NCI-H2227 treated with DMSO at 0.1 percent for 48 hours (cell line): ENCODE data around the gene KCNT2.
"Not testable (repeated sequence)": the region's sequence is repeated elsewhere in the genome, so short reads cannot be mapped to it uniquely, and the experiment has no call there.

Experiments
- DNase-seq: peaks from one replicate; lab custom pipeline; 2025; lab: John Stamatoyannopoulos, UW

The KCNT2 gene

DNA sequence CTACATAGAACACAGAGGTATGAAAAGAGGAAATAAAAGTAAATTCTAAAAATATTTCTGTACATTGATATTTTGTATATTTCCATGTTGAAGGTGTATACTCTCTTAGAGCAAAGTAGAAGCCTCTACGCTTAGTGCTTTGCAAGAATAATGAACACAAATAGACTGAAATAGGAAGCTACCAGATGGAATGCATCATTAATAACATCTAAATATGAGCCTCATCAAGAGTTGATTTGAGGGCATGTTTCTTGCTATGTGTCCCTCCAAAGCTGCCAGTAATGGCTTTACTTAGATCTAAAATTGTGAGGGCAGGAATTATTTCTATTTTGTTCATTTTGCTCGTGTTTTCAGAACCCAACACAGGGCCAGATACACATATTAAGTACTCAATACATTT is 94.4 kb downstream of the KCNT2 start:
- DNase-seq, result no peak

DNA sequence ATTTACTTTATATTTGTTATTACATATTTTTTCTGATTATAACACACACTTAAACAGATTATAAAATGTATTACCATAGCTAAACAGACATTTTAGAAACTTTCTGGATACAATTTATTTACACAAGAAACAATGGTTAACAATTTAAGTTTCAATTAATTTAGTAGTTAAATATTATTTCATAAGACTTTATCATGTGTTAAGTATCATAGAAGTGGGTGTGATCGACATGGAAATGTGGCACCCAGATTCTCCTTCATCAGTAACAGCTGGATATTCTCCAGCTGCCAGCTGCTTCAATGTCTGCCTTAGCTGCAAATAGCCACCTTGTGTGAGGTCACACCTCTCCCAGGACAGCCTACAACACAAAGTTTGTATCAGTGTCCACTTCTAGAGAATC is 97.8 kb downstream of the KCNT2 start:
- no peak for DNase-seq

DNA sequence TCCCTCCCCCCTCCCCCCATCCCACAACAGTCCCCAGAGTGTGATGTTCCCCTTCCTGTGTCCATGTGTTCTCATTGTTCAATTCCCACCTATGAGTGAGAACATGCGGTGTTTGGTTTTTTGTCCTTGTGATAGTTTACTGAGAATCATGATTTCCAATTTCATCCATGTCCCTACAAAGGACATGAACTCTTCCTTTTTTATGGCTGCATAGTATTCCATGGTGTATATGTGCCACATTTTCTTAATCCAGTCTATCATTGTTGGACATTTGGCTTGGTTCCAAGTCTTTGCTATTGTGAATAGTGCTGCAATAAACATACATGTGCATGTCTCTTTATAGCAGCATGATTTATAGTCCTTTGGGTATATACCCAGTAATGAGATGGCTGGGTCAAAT is 104.0 kb downstream of the KCNT2 start:
- DNase-seq, result not testable (repeated sequence)

DNA sequence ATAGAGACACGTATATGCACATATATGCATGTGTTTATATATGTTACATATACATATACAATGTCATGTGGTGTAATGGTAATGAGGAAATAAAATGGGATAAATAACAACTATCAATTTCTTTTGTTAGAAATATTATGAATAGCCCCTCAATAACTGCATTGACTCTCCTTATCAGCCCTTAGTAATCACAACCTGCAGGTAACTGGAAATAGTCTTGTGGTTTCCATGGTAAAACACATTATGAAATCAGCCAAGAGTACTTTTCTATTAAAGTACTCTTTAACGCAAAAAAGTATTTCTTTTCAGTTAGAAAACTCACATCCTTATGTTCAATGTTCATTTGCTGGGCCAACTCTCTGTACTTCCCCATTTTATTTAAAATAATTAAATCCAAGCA is 105.8 kb downstream of the KCNT2 start:
- DNase-seq, result no peak

DNA sequence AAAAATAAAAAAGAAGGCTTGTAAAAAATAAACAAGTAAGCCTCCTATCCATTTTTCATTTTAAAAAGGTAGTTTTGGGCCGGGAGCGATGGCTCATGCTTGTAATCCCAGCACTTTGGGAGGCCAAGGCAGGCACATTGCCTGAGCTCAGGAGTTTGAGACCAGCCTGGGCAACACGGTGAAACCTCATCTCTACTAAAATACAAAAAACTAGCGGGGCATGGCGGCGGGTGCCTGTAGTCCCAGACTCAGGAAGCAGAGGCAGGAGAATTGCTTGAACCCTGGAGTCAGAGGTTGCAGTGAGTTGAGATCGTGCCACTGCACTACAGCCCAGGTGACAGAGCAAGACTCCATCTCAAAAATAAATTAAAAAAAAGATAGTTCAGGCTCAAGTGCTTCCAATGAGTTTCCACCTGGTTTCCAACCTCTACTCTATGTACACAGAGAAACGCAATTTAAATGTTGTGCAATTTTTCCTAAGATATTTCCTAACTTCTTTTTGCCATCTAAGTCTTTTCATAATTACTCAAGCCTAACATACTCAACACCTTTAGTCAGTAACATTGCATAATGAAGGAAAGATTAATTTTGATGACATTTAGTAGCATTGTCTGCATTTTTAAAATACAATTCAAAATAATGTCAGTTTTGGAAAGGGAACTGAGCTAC is 106.3 kb downstream of the KCNT2 start:
- DNase-seq, result no peak

DNA sequence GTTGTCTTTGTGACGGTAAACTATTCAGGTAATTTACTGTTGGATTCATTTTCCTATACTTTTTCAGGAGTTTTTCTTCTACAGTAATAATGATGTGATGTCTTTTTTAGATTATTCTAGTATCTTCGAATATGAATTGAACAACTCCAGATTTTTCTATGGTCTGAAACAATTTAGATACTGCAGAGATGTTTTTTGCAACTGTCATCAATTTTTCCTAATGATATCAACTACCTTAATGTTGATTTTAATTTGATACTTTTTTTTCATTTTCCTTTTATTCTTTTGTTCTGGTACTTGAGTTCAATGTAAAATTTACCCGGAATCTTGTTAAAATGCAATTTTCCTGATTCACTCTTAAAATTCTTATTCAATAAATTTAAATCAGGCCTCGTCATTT is 110.4 kb downstream of the KCNT2 start:
- DNase-seq, result no peak

DNA sequence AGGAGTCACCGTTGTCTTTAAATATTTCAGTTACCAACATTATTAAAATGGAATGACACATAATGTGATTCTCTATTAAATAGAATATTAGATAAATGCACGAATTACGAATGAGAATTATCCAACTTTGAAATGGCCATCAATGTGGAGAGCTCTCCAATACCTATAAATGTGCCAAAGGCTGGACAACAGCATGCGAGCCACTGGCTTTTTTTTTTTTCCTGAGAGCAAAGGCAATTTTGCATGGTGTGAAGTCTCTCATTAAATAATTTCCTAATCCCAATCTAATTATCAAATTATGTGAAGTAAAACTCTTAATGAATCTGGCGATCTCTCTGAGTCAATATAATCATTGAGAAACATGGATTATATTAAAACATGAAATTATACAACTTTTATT is 113.5 kb downstream of the KCNT2 start:
- no peak for DNase-seq

DNA sequence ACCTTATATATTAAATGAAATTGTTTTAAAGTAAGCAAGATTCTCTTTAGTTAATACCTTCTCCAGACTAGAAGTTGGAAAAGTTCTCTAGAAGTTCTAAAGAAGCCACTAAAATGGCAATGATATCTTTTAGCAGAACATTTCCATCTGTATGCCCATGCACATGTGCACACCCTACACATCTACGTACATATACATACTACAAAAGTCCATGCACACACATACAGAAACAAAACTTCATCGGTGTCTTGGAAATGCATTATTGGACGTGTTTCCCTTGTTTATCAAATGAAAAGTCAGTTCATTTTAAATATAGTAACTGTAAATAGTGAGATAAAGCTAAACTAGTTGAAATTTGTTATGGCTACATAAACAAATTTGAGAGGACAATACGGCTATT is 114.4 kb downstream of the KCNT2 start:
- DNase-seq, result no peak

DNA sequence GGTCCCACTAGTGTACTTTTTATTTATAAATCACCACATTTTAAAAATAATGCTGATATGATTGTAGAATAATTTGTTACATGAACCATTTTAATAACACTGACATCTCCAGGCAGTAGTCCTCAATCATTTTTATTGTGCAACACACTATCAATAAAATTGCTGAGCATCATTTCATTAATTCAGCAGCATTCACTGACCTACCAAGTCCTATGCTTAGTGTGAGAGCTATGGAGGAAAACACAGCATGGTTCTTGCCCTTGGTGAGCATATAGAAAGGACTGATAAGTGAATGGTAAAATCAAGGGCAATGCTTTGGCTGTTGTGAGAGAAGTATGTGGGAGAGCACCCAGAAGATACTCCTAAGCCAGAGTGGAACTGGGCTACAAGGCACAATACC is 119.7 kb downstream of the KCNT2 start:
- no peak for DNase-seq

DNA sequence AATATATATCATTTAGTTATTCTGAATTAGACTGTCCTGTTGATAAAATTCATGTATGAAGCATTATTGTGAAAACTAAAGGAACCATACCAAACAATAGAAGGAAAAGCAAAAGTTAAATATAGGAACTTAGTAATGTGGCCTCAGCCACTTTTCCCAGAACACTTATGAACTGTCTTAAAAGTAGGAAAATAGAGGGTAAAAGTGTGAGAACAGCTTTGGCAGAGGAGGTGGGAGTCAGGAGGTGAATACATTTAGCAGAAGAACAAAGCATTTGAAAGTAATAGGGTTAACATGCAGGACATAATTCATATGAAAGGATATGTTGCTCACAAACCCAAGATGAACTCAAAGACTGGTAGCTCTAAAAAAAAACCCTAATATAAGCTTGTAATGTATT is 121.9 kb downstream of the KCNT2 start:
- no peak for DNase-seq

DNA sequence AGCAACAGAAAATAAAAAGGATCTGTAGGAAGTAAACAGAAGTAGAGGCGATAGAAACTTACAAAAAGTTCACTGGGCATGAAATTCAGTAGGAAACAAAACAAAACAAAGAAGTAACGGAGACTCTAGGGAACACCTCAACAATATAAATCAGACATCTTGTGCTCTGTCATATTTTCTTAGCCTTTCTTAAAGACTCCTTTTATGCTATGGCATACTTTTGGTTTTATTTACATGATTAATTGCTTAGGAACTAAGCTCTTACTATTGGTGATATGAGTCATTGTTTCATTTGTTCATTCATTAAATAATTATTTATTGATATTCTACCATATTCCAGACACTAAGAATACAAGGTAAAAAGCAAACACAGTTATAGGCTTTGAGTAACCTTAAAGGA is 126.6 kb downstream of the KCNT2 start:
- DNase-seq, result no peak

DNA sequence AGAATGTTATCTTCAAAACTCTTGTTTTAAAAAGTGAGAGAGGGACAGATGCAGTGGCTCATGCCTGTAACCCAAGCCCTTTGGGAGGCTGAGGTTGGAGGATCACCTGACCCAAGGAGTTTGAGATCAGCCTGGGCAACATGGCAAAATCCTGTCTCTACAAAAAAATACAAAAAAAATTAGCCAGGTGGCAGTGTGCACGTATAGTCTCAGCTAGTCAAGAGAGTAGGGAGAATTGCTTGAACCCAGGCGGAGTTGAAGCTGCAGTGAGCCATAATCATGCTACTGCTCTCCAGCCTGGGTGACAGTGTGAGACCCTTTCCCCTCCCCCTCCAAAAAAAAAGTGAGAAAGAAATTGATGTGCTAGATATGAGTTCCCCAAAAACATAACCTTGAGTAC is 131.0 kb downstream of the KCNT2 start:
- no peak for DNase-seq

DNA sequence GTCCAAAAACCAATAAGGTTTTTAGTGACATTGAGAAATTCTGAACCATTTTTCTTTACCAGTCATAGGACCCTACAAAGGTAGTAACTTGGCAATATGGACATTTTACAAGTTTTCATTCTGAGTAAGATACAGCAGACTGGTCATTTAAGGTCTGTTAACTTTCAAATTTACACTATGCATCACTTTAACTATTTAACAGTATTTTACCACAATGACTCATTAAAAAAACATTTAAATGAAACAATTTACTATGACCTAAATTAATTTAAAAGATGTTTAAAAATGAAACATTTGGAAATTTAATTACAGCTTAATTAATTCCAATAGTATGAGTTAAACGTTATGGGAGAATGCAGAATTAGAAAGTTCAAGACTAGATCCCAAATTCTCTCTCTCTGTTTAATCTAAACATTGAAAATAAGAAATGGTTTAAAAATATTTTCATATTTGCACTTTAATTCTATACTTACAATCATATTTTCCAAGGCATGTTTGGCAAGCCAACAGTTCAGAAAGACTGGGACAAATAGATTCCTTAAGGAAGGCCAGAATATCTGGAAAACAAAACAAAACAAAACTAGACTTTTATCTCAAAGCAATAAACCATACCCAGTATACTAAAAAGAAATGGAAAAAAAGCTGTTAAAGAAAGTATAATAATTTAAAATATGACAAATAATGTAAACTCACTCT is 140.9 kb downstream of the KCNT2 start:
- no peak for DNase-seq

DNA sequence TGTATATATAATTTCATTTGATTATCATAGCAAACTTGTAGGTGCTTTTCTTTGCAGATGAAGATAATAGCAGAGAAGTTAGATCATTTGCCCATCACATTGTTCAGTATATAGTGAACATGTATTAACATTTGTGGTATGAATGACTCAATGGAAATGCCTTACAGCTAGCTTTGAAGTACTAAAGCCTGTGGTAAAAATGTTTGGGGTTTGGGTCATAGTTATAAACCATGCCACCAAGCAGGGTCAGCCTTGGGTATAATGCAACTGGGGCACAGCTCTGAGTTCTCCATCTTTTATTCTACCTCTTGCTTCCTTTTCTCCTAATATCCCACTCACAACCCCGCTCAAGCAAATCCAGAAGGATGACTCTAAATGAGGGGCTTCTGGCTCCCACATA is 141.6 kb downstream of the KCNT2 start:
- no peak for DNase-seq

DNA sequence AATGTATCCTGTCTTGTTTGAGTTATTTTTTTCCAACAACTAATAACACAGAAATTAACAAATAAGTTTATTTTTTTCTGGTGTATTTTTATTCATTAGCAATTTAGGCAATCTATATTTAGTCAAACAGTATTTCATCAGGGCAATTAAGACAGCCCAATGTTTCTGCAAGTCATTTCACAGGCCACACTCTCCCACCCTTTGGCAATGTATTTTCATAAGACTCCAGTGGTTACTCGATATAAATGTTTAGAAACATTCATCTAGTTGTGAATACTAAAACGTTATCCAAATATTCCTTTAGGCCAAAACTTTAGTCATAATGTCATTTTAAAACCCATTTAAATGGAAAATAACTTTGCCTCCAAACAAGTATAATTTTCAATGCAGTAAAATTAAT is 142.1 kb downstream of the KCNT2 start:
- DNase-seq, result no peak

DNA sequence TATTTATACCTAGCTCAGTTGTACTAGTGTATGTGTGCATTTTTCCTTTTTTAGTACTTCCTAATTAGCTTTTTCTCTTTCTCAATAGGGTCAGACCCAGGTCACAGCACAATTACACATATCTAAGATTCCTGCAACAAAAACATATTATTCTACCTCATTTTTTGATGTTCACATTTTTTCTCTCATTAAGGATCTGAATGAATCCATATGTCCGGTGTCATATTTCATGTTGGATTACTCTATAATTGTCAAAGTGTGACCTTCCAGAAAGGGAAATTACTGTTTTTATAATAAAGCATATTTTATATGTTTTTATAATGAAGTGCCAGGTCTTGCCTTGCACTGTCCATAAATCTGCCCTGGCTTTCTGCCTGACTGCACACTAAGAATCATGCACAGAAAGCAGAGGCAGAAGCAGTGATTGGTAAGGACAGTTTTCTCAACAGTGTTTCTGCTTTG is 143.7 kb downstream of the KCNT2 start:
- no peak for DNase-seq

DNA sequence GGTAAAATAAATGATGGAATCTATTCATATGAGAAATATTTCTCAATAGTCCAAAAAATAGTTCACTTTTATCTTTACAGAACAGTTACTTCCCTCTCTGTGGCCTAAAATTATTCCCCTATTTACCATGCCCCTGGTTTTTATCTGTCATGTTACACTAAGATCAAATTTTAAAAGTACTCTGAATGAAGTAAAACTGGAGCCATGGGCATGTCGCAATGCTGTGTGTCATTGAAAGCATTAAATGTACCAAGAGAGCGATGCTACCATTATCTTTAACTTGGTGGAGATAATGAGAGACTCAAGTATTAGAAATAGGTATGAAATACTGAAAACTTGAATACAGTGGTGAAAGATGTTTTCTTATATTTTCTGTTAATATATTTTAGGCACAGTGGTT is 146.2 kb downstream of the KCNT2 start:
- no peak for DNase-seq

DNA sequence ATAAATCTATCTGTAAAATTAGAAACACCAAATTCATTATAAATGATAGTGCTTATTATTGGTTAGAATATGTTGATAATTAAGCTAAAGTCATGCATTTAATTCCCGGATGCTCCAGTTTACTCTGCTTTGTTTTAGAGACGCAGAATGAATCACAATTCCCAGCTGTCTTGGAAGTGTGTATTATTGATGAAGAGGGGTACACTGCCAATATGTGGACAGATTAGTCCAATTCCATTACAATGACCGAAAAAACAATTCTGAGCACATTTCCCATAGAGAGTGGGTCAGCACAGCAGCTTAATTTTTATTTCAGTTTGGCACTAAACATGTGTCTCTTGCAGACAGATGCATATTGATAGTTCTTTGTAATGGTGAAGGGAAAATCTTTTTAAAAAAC is 146.7 kb downstream of the KCNT2 start:
- no peak for DNase-seq

DNA sequence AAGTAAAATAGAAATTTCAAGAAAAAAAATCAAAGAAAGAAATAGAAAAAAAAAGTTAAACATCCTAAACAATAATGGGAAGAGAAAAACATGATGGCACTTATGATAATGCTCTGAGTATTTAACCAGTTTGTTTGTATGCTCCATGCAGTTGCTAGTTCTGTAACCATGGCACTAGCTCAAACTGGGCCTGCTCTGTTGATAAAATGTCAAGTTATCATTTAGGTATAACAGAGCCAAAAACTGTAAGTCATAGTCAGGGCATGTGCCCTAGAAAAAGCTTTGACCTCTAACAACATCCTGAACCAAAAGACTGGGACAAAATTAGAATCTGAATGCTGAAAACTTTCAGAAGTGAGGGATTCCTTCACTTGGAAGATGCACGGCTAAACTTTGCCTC is 148.9 kb downstream of the KCNT2 start:
- no peak for DNase-seq

DNA sequence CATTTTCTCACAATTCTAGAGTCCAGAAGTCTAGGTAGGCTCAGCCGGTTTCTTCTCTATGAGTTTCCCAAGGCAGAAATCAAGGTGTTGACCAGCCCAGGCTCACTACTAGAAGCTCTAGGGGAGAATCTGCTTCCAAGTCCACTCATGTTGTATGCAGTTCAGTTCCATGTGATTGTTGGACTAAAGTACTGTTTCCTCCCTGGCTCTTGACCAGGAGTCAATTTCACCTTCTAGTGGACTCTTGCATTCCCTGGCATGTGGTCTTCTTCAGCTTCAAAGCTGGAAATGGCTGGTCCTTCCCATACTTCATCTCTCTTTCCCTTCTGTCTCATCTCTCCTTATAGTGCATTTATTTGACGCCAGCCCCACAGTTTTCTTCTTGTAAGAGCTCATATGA is 153.4 kb downstream of the KCNT2 start:
- no peak for DNase-seq

DNA sequence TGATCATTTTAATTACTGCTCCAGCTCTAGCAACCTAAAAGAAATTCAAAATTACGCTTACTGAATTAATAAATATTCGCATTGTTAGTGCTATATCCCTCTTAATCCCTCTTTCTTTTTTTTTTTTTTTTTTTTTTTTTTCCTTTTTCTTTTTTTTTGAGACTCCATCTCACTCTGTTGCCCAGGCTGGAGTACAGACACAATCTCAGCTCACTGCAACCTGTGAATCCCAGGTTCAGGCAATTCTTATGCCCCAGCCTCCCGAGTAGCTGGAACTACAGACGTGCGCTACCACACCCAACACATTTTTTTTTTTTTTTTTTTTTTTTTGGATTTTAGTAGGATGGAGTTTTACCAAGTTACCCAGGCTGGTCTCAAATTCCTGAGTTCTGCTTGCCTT is 157.1 kb downstream of the KCNT2 start:
- DNase-seq, result no peak

DNA sequence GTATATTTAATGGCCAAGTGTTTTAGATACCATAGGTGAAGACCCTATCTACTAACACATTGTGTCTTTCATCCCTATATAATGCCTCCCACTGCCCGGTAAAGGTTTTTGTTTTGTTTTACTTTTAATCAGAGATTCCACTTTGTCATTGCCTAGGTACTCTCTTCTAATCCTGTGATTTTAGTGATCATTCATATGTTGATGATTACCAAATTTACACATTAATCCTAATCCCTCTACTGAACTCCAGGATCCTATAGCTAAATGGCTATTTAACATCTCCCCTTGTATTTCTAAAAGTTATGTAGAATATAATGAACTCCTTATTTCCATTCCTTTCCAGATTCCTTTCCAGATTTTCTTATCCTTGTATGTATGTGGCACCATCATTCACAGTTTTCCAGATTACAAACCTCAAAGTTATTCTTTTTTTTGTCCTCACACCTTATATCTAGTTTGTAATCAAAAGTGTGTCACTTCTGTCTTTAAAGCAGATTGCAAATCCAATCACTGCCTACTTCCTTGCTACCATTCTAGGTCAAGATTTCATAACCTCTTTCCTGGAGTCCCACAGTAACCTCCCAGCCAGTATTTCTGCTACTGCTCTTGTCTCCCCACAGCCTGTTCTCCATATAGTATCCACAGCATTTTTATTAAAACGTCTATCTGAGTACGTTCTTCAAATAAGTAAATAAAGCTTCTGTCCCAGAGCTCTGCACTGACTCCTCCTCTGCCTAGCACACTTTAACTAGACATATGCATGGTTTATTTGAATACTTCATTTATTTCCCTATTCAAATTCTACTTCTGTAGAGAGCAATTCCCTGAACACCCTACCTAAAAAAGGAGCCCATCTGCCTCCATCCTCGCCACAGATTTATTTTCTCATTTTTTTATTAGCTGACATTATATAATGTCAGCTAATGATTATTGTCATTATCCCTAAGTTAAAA is 157.8 kb downstream of the KCNT2 start:
- no peak for DNase-seq

DNA sequence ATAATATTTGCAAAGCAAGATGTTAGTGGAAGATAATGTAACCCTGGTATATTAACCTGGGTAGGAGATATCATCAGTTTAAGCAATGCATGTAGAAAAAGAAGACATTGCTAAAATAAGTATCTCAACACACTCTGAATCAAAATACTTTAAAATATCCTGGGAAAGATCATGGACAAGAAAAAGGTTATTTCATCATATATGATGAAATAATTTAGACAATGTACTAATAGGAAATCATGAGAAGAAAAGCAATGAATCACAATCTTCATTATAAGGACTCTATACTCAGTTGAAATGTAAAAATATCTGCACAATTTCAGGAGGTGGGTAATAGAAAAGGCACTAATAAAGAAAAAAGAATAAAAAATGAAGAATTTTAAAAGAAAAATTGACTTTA is 158.8 kb downstream of the KCNT2 start:
- no peak for DNase-seq
